ENCODE measurements around the gene LRRN4.

The LRRN4 gene

DNA sequence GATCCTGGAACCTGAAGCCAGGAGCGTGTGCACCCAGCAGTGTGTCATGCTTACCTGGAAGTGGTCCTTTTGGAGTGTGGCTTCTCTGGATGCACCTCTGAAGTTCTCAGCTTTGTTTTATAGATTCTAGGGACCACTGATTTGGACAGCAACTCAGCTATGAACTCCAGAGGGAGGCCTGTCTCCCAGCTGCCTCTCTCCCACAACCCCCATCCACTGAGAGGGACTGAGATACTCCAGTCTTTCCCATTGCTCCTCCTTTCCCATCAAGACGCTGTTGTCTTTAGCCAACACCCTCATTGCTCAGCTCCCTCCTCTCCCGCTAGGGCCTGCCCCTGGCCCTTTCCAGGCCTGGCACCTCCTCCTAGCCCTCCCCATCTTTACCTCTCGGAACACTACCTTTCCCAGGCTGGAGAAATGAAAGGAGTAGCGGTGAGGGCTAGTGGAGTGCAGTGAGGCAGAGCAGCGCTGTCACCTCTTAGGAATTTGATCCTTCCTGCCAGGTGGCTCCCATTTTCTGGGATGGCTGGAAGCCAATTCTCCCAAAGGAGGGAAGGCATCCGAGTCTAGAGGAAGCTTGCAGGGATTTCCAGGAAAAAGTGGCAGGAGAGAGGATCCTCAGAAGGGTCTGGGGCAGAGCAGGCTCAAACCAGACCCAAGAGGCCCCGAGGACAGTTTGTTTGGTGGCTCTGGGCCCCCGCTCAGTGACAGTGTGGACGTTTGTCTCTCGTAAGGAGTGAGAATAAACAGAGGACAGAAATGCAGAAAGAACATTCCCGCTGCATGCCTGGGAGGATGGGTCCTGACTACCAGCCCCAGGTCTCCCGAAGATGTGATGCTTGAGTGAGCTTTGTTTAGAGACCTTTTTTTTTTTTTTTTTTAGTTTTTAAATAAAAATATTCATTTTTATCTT is at the start of gene LRRN4:
Gene LRRN4, minus strand, starts transcription at position 285 of the 913 bp plus-strand sequence. CDS start 1,261 bp downstream, outside the sequence.
- peak; percentile 88 for DNase-seq

DNA sequence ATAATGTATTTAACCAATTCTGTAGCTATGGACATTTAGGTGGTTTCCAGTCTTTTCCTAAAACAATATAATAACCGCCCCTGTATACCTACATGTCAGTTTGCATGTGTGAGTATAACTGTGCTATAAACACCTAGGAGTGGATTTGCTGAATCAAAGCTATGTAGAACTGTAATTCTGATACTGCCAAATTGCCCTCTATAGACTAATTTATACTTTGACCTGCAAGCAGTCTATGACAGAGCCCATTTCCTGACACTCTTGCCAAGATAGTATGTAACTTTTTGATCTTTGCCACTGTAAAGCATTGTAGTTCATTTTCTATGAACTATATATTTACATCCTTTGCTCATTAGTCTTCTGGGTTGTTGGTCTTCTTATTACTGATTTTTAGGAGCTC is 49.4 kb upstream of the LRRN4 start:
- DNase-seq = no peak

DNA sequence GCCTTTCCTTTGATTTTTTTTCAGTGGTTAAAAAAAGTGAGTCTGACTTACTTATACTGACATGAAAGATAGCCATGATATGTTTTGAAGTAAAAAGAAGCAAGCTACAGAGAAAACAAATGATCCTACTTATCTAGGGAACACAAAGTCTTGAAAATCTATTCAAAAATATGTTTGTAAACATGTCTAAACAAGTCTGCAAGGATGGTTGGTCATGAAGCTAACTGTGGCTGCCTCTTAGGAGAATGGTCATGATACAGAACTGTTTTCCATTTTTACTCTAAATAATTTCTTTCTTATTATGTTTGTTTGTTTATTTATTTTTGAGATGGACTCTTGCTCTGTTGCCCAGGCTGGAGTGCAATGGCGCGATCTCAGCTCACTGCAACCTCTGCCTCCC is 47.5 kb upstream of the LRRN4 start:
- no peak for DNase-seq

DNA sequence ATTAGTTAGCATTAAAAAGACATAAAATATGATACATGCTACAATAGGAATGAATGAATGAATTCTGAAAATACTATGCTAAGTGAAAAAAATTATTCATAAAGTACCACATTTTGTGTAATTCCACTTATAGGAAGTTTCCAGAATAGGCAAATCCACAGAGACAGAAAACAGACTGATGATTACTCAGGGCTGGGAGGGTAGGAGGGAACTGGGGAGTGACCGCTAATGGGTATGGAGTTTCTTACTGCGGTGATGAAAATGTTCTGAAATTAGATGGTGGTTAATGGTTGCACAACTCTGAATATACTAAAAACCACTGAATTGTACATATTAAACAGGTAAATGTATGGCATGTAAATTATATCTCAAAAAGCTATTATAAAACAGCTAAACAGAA is 46.4 kb upstream of the LRRN4 start:
- no peak for DNase-seq

DNA sequence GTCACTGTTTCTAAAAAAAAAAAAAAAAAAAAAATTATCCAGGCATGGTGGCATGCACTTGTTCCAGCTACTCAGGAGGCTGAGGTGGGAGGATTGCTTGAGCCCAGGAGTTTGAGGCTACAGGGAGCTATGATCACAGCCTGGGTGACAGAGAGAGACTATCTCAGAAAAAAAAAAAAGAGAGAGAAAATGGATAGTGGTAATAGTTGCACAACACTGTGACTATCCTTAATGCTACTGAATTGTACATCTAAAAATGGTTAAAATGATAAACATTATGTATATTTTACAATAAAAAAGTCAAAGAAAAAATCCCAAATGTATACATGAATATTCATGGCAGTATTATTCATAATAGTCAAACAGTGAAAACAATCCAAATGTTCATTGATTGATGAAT is 46.0 kb upstream of the LRRN4 start:
- no peak for DNase-seq

DNA sequence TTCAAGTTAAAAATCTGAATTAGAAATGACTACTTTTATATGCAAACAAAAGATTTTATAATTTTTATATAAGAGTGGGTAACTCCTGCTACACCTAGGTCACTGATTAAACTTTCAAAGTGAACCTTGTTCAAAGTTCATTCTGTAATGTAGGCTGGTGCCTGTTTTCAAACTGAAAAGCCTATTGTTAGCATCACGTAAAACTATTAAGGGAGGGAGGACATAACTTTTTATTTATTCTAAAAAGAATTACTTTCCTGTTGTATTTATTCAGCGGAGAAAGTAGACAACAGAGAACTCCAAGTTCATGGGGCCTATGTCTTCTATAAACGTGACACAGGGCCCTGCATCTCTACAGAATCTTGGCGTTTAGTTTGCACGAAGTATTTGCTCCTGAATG is 41.5 kb upstream of the LRRN4 start:
- DNase-seq = no peak

DNA sequence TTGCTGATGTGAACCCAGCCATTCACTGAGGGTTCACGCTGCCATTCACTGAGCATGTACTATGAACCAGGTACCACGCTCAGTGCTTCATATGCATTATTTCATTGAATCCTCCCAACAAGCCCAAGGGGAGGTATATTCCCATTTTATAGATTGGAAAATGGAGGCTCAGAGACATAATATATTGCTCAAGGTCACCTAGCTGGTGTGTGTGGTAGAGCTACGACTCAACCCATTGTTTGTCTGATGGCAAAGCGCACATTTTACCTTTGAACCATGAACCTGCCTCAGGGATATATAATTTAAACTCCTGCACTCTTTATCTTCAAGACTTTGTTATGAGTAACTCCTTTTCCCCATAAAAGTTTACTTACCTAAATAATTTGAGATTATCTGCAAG is 40.7 kb upstream of the LRRN4 start:
- DNase-seq = no peak

DNA sequence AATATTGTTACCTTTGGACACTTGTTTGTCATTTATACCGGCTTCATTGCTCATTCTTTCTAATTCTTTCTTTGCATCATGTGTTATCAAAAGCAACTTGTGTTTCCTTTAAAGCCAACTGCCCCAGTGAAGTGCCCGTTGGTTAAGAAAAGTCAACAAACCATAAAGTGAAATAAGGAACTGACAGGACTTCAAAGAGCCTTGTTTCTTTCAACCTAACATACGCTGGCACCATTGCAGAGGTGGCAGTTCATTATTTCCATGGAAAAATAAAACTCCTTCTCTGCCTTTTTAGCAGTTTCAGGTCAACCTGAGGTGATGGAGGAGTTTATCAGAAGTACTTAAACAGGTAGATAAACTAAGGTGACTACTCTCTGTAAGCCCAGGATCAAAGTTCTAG is 40.2 kb upstream of the LRRN4 start:
- no peak for DNase-seq

DNA sequence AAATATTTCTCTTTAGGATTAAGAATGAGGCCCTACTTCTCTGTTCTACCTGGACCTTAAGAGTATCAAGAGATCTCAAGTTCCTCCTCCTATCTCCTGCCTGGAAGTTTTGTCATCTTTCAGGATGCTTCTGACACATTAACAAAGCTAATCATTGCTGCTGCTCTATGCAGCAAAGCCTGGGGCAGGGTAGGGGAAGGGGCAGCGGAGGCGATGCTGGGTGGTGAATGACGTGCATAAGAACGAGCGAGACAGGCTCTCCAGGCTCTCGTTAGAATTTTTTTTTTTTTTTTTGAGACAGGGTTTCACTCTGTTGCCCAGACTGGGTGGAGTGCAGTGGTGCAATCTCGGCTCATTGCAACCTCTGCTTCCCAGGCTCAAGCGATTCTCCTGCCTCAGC is 37.8 kb upstream of the LRRN4 start:
- DNase-seq = no peak

DNA sequence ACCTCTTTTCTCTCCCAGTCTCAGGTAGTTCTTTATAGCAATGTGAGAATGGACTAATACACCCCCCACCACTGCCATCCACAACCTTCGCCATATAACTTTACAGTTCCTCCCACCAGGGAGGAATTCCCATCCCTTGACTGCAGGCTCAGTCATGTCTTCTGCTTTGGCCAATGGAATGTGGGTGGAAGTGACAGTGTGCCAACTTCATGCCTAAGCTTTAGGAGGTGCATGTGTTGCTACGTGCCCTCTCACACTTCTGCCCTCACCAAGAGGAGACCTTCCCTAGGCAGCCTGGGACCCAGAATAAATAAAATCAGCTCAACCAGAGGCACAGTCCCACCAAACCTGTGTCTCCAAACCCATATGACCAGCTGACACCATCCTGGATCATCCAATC is 33.0 kb upstream of the LRRN4 start:
- no peak for DNase-seq

DNA sequence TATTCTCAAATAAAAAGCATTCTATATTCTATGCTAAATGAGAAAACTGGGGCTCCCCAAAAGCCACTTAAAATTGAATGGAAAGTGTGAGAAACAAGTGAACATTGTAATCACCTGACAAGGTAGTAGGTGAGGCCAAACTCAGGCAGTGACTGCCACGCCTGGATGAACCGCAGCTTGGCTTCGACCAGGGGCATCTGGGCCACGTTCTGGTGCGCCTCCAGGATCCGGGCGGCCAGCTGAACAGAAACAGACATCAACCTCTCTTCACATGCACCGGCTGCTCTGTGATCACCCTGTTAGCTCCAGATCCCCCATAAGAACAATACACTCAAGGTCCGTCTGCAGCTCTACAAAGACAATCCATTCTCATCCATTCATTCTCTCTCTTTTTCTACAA is 30.1 kb upstream of the LRRN4 start:
- no peak for DNase-seq

DNA sequence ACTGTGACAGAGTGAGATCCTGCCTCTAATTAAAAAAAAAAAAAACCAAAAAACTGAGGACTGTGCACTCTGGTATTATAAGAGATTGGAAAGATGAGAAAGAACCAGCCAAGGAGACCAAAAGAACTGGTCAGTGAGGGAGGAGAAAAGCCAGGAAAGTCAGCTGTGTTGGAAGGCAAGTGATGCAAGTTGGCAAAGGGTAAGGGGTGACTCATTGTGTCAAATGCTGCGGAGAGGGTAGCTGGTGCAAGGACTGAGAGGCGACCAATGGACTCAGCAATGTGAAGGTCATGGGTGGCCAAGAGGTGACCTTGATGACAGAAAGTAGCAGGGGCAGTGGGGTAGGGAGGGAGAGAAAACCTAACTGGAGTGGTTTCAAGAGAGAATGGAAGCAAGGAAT is 27.4 kb upstream of the LRRN4 start:
- no peak for DNase-seq

DNA sequence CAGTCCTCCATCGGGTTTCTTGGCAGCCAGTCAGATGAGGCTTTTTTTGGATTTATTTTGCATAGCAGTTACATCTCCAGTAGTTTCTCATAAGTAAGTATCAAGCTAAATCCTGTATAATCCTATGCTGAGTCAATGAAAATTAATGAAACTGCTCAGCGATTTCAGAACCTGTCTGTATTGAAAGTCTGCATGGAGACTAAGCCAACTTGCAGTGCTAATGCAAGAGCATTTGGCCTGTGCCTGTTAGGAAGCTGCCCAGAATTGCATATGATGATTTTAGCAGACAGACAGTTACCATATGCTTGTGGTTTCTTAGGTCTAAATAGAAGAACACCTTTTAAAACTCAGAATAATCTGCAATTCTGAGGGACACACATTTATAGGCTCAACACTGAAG is 25.2 kb upstream of the LRRN4 start:
- DNase-seq = no peak

DNA sequence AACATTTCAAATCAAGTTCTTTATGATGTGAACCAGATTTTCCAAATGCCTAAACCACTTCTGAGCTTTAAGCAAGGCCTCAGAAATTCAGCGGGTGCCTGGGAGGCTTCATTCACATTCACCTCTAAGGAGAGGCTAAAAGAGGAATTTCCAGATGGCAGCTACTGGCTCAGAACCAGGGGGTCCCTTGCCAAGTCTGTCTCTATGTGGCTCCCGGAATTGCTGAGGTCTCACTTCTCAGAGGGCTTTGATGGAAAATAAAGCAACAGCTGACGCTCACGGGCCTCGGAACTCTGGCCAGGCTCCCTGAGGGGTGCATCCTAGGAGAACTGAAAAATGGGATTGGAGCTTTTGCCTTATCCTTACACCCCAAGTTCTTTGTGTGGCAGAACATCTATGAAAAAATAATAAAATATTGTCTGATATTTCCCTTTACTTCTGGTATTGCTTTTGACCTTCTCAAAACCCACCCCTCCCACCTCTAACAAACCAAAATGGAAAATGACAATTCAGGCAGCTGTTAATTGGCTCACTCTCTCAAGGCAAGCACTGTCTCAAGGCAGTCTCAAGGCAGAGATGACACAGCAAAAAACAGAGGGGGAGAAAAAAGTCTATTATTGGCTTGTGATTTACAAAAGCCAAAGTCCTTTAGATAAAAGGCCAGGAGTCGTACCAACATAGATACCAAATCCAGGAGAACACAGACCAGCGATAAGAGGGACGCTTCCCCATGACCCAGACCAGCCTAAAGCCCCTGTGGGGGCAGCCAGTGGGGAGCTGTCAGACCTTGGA is 21.8 kb upstream of the LRRN4 start:
- DNase-seq = no peak

DNA sequence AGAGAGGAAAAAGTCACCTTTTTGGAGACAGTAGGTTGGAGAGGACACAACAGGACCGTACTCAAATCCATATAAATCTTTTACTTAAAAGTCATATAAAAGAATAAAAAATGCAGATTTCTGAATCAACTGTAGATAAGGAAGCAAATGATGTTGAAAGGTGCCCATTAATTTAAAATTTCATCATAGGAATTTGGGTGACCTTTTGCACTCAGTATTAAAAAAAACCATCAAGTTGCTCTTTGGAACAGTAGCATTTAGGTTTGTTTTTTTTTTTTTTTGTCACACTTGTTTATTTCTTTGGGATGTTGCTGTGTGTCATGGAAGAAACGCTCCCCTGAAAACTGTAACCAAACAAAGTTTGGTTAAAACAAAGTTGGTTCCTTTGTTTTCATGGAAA is 20.9 kb upstream of the LRRN4 start:
- no peak for DNase-seq

DNA sequence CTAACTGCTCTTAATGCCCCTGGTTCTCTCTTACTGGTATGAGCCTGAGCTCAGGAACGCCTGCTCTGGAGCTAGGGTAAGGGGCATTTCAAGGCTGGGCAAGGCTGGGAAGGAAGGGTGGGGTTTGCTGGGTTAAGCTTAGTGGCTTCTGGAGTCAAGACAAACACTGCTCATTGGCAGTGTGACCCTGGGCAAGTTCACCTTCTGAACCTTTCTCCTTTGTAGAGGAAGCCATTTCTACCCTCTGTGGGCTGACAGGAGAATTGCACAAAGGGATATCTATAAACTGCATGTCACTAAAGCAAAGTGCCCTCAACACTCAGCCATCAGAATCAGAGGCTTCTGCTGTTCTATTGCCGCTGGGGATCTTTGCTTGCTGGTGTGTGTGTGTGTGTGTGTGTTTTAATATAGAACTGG is 20.3 kb upstream of the LRRN4 start:
- DNase-seq = peak; percentile 31

DNA sequence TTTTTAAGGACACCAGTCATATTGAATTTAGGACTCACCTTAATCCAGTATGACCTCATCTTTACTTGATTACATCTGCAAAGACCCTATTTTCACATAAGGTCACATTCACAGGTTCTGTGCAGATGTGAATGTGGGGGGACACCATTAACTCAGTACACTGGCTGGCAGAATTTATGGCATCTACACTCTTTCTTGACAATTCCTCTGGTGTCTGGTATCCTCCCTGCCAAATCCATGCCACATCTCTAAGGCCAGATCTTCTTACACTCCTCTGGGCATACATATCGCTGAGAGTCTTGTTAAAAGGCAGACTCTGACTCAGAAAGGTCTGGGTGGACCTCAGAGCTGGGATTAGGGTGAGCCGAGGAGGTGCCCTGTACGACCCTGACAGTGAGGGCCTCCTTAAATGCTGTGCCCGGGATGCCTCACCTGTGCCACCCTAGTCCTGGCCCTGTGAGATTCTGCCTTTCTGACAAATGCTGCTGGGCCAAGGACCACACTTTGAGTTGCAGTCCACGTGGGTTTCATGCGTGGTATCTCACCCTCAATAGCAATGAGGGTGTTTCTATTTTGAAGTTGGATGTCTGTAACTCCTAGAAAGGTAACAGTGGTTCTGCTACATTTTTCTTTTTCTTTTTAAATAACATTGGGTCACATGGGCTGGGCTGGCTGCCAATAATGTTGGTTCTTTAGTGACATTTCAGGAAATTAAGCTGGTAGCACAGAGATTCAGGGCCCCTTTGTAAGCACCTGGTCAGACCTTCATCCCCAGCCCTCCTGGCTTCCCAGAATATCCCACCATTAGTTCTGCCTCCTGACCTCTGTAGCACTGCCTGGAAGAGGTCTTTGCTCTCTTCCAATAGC is 17.2 kb upstream of the LRRN4 start:
- DNase-seq = no peak

DNA sequence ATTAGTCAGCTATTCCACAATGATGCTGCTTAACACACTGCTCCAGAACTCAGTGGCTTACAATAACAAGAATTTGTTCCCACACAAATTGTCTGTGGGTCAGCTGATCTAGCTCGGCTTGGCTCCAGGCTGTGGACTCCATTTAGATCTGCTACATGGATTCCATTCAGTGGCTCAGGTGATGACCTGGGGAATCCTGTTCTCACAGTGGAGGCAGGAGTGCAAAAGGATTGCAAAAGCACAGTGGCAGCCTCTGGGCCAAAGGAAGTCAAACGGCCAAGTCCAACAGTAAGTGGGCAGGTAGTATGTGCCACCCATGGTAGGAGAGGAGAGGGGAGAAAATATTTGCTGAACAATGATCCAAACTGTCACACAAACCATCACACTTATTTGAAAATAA is 15.8 kb upstream of the LRRN4 start:
- DNase-seq = no peak

DNA sequence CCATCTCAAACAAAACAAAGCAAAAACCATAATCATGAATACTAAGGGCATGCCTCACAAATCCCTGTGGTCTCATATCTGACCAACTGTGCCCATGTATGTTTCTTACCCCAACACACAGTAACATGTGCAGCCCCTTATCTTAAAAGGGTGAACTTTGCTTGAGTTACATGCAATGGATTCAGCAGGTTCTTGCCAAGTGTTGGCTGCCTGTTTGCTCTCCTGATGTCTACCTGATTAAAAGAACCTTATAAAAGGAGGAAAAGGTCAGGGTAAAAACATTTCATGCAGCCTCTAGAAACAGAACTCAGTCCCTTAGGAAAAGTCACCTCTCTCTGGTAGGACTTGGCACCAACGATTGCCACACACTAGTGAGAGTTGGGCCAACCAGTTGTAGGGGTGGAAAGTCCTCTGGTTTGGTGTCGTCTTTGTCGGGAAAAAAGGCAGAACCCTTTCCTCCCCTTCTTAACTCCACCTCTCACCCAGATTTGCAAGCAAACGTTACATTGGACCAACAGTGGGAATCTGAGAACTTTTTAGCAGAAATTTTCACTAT is 14.0 kb upstream of the LRRN4 start:
- DNase-seq = no peak

DNA sequence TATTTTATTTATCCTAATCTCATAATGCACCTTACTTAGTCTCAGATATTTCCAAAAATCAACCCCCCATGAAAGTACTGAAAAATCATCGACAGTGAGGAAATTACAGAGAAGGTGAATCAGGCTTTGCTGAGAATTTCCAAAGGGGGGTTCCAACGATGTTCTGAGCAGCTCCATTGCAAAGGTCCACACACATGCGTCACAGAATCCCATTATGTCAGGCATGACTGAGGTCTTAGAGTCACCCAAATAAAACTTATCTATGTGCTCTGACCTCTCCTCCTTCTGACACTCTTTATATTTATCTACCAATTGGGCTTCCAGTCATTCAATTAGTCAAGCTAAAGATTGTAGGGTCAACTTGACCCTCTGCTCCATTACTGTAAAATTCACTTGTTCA is 12.7 kb upstream of the LRRN4 start:
- no peak for DNase-seq

DNA sequence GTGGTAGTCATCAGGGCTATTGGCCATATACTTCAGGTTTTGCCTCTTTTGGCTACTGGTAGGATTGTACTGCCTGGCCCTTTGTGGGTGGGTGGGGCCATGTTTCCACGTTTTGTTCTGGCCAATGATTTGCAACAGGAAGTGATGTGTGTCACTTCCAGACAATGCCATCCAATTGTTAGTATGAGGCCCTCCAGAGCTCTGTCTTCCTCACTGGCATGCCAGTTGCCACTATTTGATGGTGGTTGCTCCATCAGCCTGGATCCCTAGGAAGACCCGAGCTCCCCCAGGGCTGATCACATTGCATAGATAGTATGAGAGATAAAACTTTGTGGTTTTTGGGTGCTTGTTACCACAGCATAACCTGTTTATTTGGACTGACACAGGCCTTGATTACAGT is 7.7 kb upstream of the LRRN4 start:
- no peak for DNase-seq

DNA sequence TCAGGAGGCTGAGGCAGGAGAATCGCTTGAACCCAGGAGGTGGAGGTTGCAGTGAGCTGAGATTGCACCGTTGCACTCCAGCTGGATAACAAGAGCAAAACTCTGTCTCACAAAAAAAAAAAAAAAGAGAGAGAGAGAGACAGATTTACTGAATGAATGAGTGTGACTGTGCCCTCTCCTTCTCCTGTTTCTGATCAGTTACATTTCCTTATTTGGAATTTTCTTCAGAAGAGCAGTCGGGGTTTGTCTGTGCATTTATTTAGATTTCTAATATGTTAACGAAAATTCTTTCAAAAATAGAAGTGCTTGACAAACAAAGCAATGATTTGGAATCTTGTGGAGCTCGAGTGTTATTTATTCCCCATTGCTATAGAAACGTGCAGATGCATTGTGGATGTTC is 6.4 kb upstream of the LRRN4 start:
- DNase-seq = no peak
